ENCODE measurements around the gene ZNF366. TPM values are rescaled to one million over a fixed set of nuclear protein-coding genes. Genes with fewer than 3 reads are reported as not detected.

The ZNF366 gene
- total RNA-seq, 2 donors from 2014 or later: 0.45 to 0.47 TPM

- Histone ChIP-seq H3K9me3 (no peaks in the 10 kb centered on the region), H3K9ac (ENCODE audit: low read depth in 2 of 2, low read length in 2 of 2) (no peak overlapping the region), H3K4me1 (peaks cover 3% of the 10 kb centered on the region), H3K27ac (peak overlapping the region; percentile 68), H3K4me3 (no peak overlapping the region), H3K27me3 (no peaks in the 10 kb centered on the region), H3K36me3 (no peaks in the 10 kb centered on the region)
- TF ChIP-seq CTCF (IDR thresholded peaks at IDR 0.05): no peak
- DNase-seq: peak; percentile 80
- intact Hi-C loops (cut with DNase I): no loop called here
Observed at GRCh38 chr5:72452515-72453245, 54.5 kb downstream of the ZNF366 start.

- Histone ChIP-seq H3K27me3 (no peaks in the 10 kb centered on the region), H3K36me3 (no peaks in the 10 kb centered on the region), H3K9ac (ENCODE audit: low read depth in 2 of 2, low read length in 2 of 2) (peak overlapping the region in 1 of 2 donors; percentile 12), H3K9me3 (no peaks in the 10 kb centered on the region), H3K4me1 (peaks cover 3% of the 10 kb centered on the region), H3K27ac (peak overlapping the region; percentile 68), H3K4me3 (no peak overlapping the region)
- intact Hi-C loops (cut with DNase I): no loop called here
- no peak for TF ChIP-seq CTCF (IDR thresholded peaks at IDR 0.05)
- peak; percentile 25 for DNase-seq
Observed at GRCh38 chr5:72451741-72452505, 55.3 kb downstream of the ZNF366 start.

GRCh38 chr5:72448368-72448767, 58.8 kb downstream of the ZNF366 start:
- H3K36me3 ChIP-seq: no peaks in the 10 kb centered on the region
- no peak overlapping the region for H3K9ac ChIP-seq (ENCODE audit: low read depth in 2 of 2, low read length in 2 of 2)
- H3K9me3 ChIP-seq: no peaks in the 10 kb centered on the region
- H3K27me3 ChIP-seq: no peaks in the 10 kb centered on the region
- H3K27ac ChIP-seq: no peak overlapping the region
- no peak for DNase-seq
- no peak for TF ChIP-seq CTCF (IDR thresholded peaks at IDR 0.05)
- no peak overlapping the region for H3K4me3 ChIP-seq
- intact Hi-C loops (cut with DNase I): no loop called here
- peaks cover 2% of the 10 kb centered on the region for H3K4me1 ChIP-seq

- Histone ChIP-seq H3K4me1 (no peaks in the 10 kb centered on the region), H3K9ac (ENCODE audit: low read depth in 2 of 2, low read length in 2 of 2) (no peak overlapping the region), H3K4me3 (no peak overlapping the region), H3K27me3 (no peaks in the 10 kb centered on the region), H3K27ac (no peak overlapping the region), H3K36me3 (no peaks in the 10 kb centered on the region), H3K9me3 (no peaks in the 10 kb centered on the region)
- no peak for TF ChIP-seq CTCF (IDR thresholded peaks at IDR 0.05)
- DNase-seq: no peak
- intact Hi-C loops (cut with DNase I): no loop called here
Observed at GRCh38 chr5:72447751-72448150, 59.5 kb downstream of the ZNF366 start.

GRCh38 chr5:72445969-72446368, 61.2 kb downstream of the ZNF366 start:
- Histone ChIP-seq H3K4me1 (no peaks in the 10 kb centered on the region), H3K27ac (no peak overlapping the region), H3K4me3 (no peak overlapping the region), H3K9me3 (no peaks in the 10 kb centered on the region), H3K27me3 (no peaks in the 10 kb centered on the region), H3K36me3 (no peaks in the 10 kb centered on the region), H3K9ac (ENCODE audit: low read depth in 2 of 2, low read length in 2 of 2) (no peak overlapping the region)
- no peak for TF ChIP-seq CTCF (IDR thresholded peaks at IDR 0.05)
- intact Hi-C loops (cut with DNase I): no loop called here
- no peak for DNase-seq
